Islet precursor cell (in vitro differentiated cells): ENCODE data around the gene RASGRP2.

Experiments used
- DNase-seq: peaks from one replicate; pipeline ENCODE4 v3.0.0-alpha.2; 2018

RASGRP2 gene

DNA sequence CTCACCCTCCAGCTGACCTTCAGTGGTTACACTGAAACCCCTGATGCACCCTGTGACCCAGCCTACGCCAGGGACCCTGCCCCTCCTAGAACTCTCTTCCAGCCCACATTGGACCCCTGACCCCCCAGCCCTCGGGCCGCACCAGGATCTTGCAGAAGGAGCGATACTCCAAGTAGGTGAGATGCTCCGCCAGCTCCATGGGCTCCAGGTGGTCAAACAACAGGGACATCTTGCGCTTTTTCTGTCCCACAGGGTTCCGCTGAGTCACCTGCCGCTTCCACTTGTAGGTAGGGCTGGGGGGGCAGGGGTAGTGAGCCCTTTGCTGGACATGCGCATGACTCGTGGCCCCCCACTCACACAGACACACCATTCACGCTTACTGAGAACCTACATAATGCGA, 4.1 kb downstream of the RASGRP2 start:
- DNase-seq = no peak

DNA sequence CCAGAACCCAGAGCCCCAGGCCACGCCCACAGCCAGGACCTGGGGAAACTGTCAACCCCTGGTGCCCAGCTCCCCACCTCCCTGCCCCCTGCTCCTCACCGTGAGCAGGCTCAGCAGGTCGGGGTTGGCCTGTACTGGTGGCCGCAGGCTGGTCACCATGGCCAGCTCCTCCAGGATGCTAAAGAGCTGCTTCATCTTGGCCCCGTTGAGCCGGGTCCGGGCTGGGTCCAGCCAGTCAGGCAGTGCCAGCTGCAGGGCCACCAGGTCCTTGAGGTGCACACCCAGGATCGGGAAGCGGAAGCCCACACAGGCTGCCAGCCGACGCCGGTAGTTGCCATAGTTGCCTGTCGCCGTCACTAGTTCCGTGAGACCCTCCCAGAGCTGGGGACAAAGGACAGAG, 7.3 kb downstream of the RASGRP2 start:
- DNase-seq = no peak

DNA sequence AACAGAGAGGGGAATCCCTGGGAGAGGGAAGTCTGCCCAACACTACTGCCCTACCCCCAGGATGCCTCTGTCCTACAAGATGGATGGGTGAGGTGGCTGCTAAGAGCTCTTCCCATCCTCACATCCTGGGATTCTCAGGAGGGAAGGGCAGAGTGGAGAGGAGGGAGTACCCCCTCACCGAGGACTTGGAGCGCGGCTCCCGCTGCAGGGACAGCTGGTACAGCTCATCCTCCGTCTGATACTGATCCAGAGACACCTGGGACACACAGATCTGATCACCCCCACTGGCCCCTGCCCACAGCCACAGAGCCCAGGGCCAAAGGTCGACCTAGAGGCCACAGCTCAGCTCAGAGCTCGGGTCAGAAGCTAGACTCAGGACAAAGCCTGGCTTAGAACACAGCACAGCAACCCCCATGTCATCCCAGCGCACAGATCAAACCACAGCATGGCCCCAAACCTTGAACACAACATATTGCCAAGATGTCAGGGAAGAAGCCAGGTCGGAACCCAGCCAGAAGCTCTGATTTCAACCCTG, 8.2 kb downstream of the RASGRP2 start:
- DNase-seq = no peak

DNA sequence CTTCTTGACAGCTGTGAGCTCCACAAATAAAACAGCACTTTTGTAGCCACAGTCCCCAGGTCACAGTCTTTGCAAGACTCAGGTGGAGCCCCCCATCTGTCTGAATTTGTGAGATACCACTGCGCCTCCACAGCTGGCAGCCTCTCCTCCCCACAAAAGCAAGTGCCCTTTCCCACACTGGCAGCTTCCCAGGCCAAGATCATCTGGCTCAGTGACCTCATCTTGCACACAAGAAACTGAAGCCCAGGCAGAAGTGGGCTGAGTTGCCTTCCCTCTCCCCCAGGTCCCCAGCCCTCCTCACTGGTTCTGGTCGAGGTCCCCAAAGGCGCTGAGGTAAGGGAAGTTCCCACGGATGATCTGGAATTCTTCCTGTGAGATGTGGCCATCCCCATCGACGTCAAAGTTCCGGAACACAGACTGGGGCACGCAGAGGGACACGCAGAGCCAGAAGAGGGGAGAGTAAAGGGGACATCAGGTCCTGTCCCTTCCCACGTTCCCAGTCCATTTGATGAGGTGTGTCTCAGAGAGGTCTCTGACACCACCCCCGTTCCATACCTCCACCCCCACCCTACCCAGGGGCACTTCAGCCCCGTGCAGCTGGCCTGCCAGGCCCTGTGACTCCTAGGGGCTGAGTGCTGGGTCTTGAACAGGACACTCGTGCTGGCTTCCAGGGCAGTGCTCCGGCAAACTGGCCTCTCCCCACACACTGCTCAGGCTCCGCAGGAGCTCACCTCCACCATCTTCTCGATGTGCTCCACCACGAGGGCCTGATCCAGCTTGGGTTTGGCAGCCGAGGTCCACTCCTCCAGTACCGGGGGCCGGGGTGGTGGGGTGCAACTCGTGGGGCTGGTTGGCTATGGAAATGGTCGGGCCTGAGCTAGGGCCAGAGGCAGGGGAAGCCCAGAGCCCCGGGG, 8.9 kb downstream of the RASGRP2 start:
- no peak for DNase-seq

DNA sequence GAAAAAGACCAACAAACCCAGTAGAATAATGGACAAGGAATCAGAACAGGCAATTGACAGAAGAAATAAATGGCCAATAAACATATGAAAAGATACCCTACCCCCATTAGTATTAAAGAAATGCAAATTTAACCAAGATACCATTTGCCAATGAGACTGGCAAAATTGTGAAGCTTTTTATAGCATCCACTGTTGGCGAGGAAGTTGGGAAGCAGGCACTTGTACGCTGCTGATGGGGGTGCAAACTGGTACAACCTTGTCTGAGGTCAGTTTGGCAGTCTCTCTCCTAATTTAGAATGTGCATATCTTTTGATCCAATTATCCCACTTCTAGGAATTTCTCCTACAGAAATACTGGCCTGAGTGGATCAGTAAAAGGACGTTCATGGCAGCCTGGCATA, 12.3 kb downstream of the RASGRP2 start:
- DNase-seq = no peak

DNA sequence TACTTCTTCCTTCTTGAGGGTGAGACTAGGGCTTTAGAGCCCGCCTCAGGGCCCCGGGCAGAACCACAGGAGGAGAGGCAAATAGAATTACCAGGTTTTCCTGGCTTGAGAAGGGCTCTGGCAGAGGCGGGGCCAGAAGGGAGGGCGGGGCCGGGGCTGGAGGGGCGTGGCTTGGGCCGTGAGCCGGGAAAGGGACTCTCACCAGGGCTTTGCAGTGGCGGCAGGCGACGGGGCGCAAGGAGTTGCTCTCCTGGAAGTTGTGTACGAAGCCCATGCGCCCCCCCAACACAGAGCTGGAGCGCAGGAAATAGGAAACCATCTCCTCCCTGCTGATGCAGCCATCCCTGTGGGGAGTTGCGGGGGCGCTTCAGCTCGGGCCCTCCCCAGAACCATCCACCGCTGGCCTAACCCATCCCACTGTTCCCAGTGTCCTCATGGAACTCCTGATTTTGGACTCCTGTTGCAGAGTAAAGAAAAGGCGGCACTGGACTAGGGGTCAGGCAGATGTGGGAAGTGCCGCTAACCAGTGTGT, 14.0 kb downstream of the RASGRP2 start:
- DNase-seq = peak; percentile 93

DNA sequence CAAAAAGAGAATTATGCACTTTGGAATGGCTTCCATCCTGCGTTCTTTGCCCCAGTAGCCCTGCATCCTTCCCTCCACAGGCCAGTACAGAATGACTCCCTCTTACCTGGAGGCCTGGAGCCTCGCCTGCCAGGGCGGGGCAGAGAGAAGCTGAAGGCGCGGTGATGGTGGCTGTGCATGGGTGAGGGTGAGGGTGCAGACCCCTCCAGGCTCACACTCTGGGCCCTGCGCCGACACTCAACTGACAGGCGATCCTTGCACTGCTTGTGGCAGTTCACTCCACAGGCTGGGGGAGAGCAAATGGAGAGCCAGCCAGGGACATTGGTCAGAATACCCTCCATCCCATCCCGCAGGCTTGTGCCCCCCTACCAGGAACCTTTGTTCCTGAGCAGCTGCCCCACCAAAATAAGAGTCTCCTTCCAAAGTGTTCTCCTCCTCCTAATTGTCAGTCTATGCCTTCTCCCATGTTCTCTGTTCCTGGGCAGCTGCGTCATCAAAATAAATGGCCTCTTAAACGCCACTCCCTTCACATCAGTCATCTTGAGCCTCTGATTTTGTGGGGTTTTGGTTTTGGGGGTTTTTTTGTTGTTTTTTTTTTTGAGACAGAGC, 15.1 kb downstream of the RASGRP2 start:
- peak; percentile 35 for DNase-seq

DNA sequence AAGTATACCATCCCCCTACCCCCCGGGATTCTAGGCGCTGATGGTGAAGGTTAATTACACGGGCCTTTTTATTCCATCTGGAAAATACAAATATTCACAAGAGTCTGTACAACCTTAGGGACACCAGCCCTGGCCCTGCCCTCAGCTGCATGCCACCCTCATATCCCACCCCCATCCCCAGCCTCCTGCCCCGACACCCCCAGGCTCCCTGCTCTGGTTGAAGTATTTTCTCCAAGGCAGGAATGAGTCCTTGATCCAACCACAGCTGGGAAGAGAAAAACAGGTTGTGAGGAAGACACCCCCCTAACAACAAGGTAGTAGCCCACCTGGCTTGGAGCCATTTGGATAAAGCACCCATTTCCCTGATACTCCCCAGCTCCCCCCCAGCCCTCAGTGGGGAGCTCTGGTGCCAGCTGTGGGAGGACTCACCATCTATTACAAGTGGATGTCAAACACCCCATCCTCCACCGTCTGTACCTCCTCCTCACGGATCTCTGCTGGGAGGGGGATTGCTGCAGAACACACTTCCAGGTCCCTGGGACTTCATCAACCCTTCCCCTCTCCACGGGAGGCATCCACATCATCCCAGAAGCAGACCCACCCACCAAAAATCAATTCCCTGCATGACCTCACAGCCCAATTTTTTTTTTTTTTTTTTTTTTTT, 16.9 kb downstream of the RASGRP2 start:
- DNase-seq = peak; percentile 28

DNA sequence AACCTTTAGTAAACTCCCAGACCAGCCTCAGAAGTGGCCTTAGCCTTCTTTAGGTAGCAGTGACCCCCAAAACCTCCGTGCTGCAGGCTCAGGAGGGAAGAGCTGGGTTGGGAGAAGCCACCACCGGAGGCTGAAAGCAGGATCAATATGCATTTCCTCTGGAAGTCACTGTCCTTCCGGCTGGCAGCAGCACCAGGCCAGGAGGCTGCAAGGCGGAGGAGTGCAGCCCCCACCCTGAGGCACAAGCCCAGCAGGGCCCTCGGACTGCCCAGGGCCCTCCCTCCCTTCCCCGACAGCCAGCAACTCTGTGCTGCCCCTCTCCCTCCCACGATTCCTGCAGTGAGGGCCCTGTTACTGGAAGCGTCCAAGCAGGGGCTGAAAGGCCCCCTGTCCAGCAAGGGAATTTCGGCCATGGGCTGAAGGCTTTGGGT, 17.7 kb downstream of the RASGRP2 start:
- DNase-seq = peak; percentile 66

DNA sequence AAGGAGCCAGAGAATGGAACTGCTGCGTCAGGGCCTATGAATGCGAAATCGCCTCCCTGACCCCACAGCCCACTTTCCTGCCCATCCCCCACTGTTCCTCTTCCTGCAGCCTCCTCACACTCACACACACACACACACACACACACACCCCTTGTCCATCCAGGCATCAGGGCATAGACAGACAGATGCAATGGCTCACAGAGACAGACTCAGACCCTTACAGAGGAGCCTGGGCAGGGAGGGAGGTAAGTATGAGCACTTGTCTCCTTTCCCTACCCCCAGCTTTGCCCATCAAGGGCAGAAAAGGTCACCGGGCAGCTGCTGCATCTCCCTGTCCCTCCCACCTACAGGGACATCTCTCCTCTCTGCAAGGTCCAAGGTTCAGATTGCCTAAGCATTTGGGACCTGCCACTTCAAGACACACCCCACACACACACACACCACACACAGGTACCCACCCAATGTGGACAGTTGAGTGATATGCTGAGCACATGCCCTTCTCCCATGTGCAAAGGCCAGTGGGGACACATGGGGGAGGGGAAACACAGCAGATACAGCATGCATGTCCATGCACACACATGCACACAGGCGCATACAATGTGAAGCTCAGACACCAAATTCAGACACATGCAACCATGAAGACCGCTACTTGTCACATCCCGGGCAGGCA, 18.9 kb downstream of the RASGRP2 start:
- peak; percentile 45 for DNase-seq

DNA sequence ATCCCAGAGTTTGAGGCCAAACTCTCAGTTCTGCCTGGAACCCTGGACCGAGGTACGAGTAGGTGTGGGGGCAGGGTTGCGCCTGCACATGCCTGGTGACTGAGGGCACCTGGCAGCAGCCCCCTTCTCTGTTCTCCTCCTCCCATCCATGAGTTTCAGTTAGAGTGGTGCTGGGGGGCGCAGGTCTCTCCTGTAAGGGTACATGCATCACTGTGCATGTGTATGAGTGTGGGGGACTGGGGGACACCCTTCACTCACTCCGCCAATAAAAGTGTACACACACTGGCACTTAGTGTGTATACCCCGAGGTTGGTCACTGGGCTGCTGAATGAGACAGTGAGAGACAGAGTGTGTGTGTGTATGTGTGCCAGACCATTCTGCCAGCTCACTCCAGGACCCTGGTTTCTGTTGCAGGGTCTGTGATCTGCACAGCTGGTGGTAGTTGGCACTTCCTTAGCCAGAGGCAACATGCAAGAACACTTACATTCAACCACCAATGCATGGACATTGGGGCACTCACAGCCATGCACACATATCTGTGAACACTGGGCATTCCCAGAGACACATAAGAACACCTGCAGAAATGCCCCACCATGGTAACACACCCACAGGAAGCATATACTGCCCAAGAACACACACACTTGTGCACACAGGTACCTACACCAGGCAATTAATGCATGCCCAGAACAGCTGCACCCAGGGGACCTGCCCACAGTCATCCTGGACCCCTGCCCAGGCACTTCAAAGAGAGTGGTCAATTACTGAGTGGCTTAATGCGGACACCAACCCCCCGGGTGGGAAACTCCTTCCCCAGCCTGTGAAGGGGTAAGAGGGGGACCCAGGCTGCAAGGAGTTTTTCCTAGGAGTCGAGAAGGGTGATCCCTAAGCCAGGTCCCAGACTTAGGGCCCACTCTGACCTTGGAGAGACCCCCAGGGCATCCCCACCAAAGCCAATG, 19.8 kb downstream of the RASGRP2 start:
- DNase-seq = peak; percentile 42

DNA sequence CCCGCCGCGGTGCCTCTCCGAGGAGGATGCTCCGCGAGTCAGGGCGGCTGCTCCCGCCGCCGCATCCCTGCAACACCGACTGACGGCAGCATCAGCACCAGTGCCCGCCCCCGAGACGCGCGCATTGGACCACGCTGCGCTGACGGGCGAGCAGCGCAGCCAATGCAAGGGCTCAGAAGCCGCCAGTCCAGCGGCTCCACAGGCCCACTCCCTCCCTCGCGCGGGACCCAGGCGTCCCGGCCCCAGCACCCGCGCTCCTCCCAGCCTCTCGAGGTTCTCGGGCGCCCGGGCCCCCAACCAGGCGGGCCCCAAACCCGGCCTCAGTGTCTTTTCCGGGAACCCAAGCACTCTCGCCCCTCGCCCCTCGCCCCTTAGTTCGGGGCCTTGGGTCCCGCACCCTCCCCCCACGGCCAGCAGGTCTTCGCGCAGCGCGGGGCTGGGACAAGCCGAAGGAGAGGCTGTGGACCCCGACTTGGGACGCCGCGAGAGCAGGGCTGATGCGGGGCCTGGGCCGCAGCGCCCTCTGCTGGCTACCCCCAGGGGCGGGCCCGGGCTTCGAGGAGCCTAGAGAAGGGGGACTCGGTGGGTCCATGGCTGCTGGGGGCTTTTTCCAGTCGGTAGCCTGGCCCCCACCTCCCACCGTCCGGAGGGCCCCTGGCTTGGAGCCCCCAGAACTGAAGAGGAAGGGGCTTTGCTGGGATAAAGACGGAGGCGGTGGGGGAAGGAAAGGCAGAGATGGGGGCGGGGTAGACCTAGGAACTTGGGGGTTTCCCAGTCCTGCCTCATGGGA, 20.6 kb downstream of the RASGRP2 start, which contains the start of gene NRXN2:
Gene NRXN2, minus strand, starts transcription at position 81 of the 790 bp plus-strand sequence. CDS start 9,498 bp downstream, outside the sequence.
- peak; percentile 91 for DNase-seq

DNA sequence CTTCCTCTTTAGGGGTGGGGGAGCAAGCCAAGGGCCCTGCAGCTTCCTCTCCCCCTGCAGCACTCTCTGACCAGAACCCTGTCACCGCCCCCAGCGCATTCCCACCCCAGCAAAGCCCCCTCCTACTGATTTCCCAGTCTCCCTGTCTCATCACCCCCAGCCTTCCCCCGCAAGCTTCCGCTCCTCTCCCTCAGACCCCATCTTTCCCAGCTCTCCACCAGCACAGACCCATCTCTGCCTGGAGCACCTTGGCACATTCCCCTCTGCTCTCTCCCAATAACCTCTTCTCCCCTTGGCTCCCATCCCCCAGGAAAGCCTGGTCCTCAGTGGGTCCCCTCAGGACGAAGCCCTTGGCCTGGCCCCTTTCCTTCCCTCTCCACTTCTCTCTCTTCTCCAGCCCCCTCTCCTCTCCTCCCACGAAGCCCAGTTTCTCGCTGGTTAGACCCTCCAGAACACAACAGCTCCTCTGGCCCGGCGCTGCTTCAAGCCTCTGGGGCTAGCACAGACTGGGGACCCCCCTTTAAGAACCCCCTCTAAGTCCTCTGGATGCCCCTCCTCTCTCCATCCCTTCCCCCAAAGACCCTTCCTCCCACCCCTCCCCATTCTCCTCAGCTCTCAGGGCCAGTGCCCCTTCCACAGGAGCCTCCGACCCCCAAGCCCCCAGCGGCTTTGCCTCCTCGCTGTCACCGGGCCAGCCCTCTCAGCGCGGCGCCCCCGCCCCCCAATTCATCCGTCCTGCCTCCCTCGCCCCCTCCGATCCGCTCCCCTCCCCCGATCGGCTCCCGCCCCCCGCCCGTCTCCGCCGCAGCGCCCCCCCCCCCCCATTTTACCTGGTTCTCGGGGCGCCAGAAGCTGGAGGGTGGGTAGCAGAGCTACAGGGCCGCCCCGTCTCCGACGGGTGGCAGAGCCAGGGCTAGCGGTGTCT, 21.5 kb downstream of the RASGRP2 start:
- no peak for DNase-seq

DNA sequence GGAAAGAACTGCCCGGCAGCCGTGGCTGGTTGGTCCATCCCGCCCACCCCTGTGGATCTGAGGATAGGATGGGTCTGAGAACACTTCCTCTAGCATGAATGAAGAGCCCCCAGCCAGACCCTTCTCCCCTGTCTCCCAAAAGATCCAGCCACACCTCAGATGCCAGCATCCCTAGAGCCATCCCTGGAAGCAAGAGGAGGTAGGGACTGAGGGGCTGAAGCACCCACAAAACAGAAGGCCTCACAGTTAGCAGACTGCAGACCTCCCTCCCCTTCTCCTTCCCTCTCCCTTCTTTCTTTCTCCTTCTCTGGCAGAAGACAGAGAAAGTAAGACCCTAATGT, 22.6 kb downstream of the RASGRP2 start:
- DNase-seq = no peak

DNA sequence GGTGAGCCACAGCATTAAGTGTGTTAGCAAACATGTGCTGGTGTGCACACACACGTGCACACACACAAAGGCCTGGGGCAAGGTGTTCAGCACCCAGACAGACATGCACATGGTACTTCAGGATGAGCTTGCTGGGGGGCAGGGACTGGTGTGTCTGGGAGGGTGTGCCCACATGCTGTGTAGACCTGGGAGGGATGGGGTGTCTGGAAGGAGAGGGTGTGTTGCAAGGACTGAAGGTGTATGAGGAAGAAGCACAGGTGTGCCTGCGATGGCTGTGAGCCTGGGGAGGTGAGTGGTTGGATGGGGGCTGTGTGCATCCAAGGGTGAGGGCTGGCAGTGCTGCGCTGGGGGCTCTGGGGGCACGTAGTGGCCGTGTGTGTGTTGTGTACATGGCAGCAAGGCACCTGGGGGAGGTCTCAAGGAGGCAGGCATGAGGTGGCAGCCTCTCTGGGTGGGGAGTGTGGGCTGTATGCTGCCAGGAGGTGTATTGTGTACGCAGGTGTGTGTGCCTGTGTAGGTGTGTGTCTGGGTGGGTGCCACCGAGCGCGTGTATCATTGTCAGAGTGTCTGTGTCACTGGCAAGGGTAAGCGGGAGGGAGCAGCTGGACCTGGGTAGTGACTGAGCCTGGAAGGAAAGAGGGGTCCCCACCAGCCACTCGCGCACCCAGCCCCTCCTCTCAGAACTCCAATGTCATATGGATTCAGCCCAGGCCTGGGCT, 23.1 kb downstream of the RASGRP2 start:
- peak; percentile 44 for DNase-seq

DNA sequence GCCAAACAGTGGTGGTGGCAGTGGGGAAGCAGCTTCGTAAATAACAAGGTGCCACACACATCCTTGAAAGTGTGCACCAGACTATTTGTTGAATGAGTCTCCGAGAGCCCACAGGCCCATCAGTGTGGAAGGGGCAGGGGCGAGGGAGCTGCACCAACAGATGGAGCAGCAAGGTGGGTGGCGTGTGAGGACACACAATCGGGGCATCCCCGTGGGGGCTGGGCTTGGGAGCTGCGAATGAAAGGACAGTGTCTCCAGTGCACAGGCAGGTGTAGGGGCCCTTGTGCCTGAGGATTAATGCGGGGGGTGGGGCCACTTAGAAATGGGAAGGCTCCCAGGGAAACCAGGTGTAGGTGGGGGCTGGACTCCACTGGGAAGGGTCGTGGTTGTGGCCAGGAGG, 23.8 kb downstream of the RASGRP2 start:
- peak; percentile 42 for DNase-seq

DNA sequence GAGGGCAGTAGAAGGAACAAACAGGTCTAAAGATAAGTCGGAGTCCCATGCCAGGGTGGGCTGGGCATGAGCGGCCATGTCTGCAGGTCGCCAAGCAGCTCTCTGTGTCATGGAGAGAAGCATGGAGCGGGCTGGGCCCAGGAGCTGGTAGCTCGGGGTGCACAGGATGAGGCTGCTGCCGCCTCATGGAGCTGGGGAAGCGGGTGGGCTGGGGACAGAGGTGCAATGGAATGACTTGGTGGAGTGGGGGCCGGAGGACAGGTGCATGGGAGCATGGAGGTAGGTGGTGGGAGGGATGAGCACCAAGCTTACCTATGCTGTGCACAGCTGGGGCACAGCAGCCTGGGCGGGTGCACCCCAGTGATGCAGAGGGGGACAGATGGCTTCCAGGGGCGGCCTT, 24.5 kb downstream of the RASGRP2 start:
- peak; percentile 46 for DNase-seq

DNA sequence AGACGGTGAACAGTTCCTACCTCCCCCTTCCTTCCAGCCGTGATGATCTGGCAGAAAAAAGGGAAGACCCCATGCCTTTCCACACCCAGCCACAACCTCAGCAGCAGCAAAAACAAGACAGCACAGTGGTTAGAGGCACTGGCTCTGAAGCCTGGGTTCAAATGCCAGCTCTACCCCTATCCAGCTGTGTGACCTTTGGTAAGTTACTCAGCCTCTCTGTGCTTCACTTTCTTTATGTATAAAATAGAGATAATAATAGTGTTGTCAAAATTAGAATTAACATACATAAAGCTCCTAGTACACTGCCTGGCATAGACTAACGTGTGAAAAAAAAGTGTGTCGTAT, 25.2 kb downstream of the RASGRP2 start:
- no peak for DNase-seq
